ENCODE measurements around the gene TACC2.

TACC2 gene

GRCh38 chr10:122261584-122261983 lies 272.6 kb downstream of the TACC2 start:
- H3K36me3 ChIP-seq (ENCODE audit: control insufficient read depth in 1 of 2, insufficient read depth in 2 of 2, low read depth in 1 of 2, low read length in 2 of 2) = peaks cover 0 to 12% of the 10 kb centered on the region in 2 experiments
- no peak overlapping the region for H3K4me3 ChIP-seq (ENCODE audit: insufficient read depth in 1 of 2, low read depth in 1 of 2, low read length in 2 of 2)
- H2BK15ac ChIP-seq (ENCODE audit: low read depth, poor library complexity, severe bottlenecking) = no peak overlapping the region
- no peak overlapping the region for H3K18ac ChIP-seq (ENCODE audit: low read depth in 1 of 2, low read length in 2 of 2)
- H4K91ac ChIP-seq (ENCODE audit: low read length) = no peak overlapping the region
- H3K79me1 ChIP-seq (replicated peaks; ENCODE audit: low read length, poor library complexity, severe bottlenecking) = peaks cover 2% of the 10 kb centered on the region
- no peak overlapping the region for H3K4ac ChIP-seq (ENCODE audit: low read depth in 1 of 2, low read length in 2 of 2)
- no peak for DNase-seq
- H3K27ac ChIP-seq (ENCODE audit: low read length, poor library complexity, severe bottlenecking) = no peak overlapping the region
- H3K4me2 ChIP-seq (ENCODE audit: low read length, poor library complexity, severe bottlenecking) = no peak overlapping the region
- WGBS = no CpG with 5 or more reads among the region's 1 CpG
- no peak overlapping the region for H2AK5ac ChIP-seq (ENCODE audit: low read length, severe bottlenecking)
- no peak overlapping the region for H3K23ac ChIP-seq (ENCODE audit: low read length in 2 of 2)
- H2BK12ac ChIP-seq (ENCODE audit: low read length in 2 of 2) = no peak overlapping the region
- no peak overlapping the region for H4K8ac ChIP-seq (ENCODE audit: low read length)
- no peak overlapping the region for H3K9ac ChIP-seq (ENCODE audit: low read length)
- H3K4me1 ChIP-seq (ENCODE audit: control insufficient read depth, insufficient read depth, low read depth, low read length) = peaks cover 25% of the 10 kb centered on the region
- no peak overlapping the region for H2AFZ ChIP-seq (ENCODE audit: low read depth, low read length)
- no peak overlapping the region for H2BK120ac ChIP-seq (ENCODE audit: low read depth, low read length)
- H2BK5ac ChIP-seq (ENCODE audit: low read depth, low read length, poor library complexity, severe bottlenecking) = no peak overlapping the region
- H3K27me3 ChIP-seq (ENCODE audit: control insufficient read depth in 1 of 2, insufficient read depth in 1 of 2, low read length in 2 of 2) = no peaks in the 10 kb centered on the region
- H3K14ac ChIP-seq (ENCODE audit: low read length in 2 of 2) = no peak overlapping the region
- peaks cover 13% of the 10 kb centered on the region for H3K9me3 ChIP-seq (ENCODE audit: control insufficient read depth, low read length)

- peak; percentile 68 for DNase-seq
- Histone ChIP-seq H3K79me1 (replicated peaks; ENCODE audit: low read length, poor library complexity, severe bottlenecking) (peaks cover 7% of the 10 kb centered on the region), H2AFZ (ENCODE audit: low read depth, low read length) (no peak overlapping the region), H3K14ac (ENCODE audit: low read length in 2 of 2) (no peak overlapping the region), H3K4me2 (ENCODE audit: low read length, poor library complexity, severe bottlenecking) (peak overlapping the region; percentile 52), H3K4me1 (ENCODE audit: control insufficient read depth, insufficient read depth, low read depth, low read length) (peaks cover 19% of the 10 kb centered on the region), H3K27ac (ENCODE audit: low read length, poor library complexity, severe bottlenecking) (peak overlapping the region; percentile 95), H3K9ac (ENCODE audit: low read length) (no peak overlapping the region), H2BK12ac (ENCODE audit: low read length in 2 of 2) (no peak overlapping the region), H3K4ac (ENCODE audit: low read depth in 1 of 2, low read length in 2 of 2) (no peak overlapping the region), H3K27me3 (ENCODE audit: control insufficient read depth in 1 of 2, insufficient read depth in 1 of 2, low read length in 2 of 2) (no peaks in the 10 kb centered on the region), H4K8ac (ENCODE audit: low read length) (no peak overlapping the region), H3K36me3 (ENCODE audit: control insufficient read depth in 1 of 2, insufficient read depth in 2 of 2, low read depth in 1 of 2, low read length in 2 of 2) (peaks cover 0 to 3% of the 10 kb centered on the region in 2 experiments), H4K91ac (ENCODE audit: low read length) (no peak overlapping the region), H3K4me3 (ENCODE audit: insufficient read depth in 1 of 2, low read depth in 1 of 2, low read length in 2 of 2) (no peak overlapping the region), H2AK5ac (ENCODE audit: low read length, severe bottlenecking) (peak overlapping the region; percentile 73), H3K23ac (ENCODE audit: low read length in 2 of 2) (no peak overlapping the region), H2BK5ac (ENCODE audit: low read depth, low read length, poor library complexity, severe bottlenecking) (no peak overlapping the region), H3K9me3 (ENCODE audit: control insufficient read depth, low read length) (peaks cover 13% of the 10 kb centered on the region), H2BK15ac (ENCODE audit: low read depth, poor library complexity, severe bottlenecking) (no peak overlapping the region), H3K18ac (ENCODE audit: low read depth in 1 of 2, low read length in 2 of 2) (peak overlapping the region in 1 of 2 experiments; percentile 41), H2BK120ac (ENCODE audit: low read depth, low read length) (no peak overlapping the region)
- WGBS = 38% methylated on average over 1 of the region's 1 CpG
Observed at GRCh38 chr10:122263971-122264370, 275.0 kb downstream of the TACC2 start.

GRCh38 chr10:122264436-122264835 lies 275.5 kb downstream of the TACC2 start:
- Histone ChIP-seq H3K27ac (ENCODE audit: low read length, poor library complexity, severe bottlenecking) (peak overlapping the region; percentile 95), H3K9me3 (ENCODE audit: control insufficient read depth, low read length) (peaks cover 13% of the 10 kb centered on the region), H3K23ac (ENCODE audit: low read length in 2 of 2) (no peak overlapping the region), H3K27me3 (ENCODE audit: control insufficient read depth in 1 of 2, insufficient read depth in 1 of 2, low read length in 2 of 2) (no peaks in the 10 kb centered on the region), H4K91ac (ENCODE audit: low read length) (no peak overlapping the region), H2AFZ (ENCODE audit: low read depth, low read length) (no peak overlapping the region), H2BK12ac (ENCODE audit: low read length in 2 of 2) (peak overlapping the region in 1 of 2 experiments; percentile 68), H3K18ac (ENCODE audit: low read depth in 1 of 2, low read length in 2 of 2) (peak overlapping the region in 1 of 2 experiments; percentile 41), H3K4ac (ENCODE audit: low read depth in 1 of 2, low read length in 2 of 2) (peak overlapping the region in 1 of 2 experiments; percentile 47), H4K8ac (ENCODE audit: low read length) (no peak overlapping the region), H3K9ac (ENCODE audit: low read length) (no peak overlapping the region), H2AK5ac (ENCODE audit: low read length, severe bottlenecking) (peak overlapping the region; percentile 73), H3K4me1 (ENCODE audit: control insufficient read depth, insufficient read depth, low read depth, low read length) (peaks cover 16% of the 10 kb centered on the region), H2BK120ac (ENCODE audit: low read depth, low read length) (no peak overlapping the region), H2BK15ac (ENCODE audit: low read depth, poor library complexity, severe bottlenecking) (no peak overlapping the region), H3K79me1 (replicated peaks; ENCODE audit: low read length, poor library complexity, severe bottlenecking) (peaks cover 7% of the 10 kb centered on the region), H3K4me3 (ENCODE audit: insufficient read depth in 1 of 2, low read depth in 1 of 2, low read length in 2 of 2) (no peak overlapping the region), H3K4me2 (ENCODE audit: low read length, poor library complexity, severe bottlenecking) (peak overlapping the region; percentile 52), H3K36me3 (ENCODE audit: control insufficient read depth in 1 of 2, insufficient read depth in 2 of 2, low read depth in 1 of 2, low read length in 2 of 2) (peaks cover under 1 to 6% of the 10 kb centered on the region in 2 experiments), H3K14ac (ENCODE audit: low read length in 2 of 2) (no peak overlapping the region), H2BK5ac (ENCODE audit: low read depth, low read length, poor library complexity, severe bottlenecking) (no peak overlapping the region)
- WGBS = 100% methylated on average over 1 of the region's 1 CpG
- DNase-seq = no peak

- DNase-seq = no peak
- Histone ChIP-seq H3K4me1 (ENCODE audit: control insufficient read depth, insufficient read depth, low read depth, low read length) (peaks cover 15% of the 10 kb centered on the region), H4K91ac (ENCODE audit: low read length) (no peak overlapping the region), H3K27me3 (ENCODE audit: control insufficient read depth in 1 of 2, insufficient read depth in 1 of 2, low read length in 2 of 2) (no peaks in the 10 kb centered on the region), H3K79me1 (replicated peaks; ENCODE audit: low read length, poor library complexity, severe bottlenecking) (peaks cover 7% of the 10 kb centered on the region), H4K8ac (ENCODE audit: low read length) (no peak overlapping the region), H3K4ac (ENCODE audit: low read depth in 1 of 2, low read length in 2 of 2) (peak overlapping the region in 1 of 2 experiments; percentile 47), H3K9ac (ENCODE audit: low read length) (no peak overlapping the region), H3K4me3 (ENCODE audit: insufficient read depth in 1 of 2, low read depth in 1 of 2, low read length in 2 of 2) (no peak overlapping the region), H2BK12ac (ENCODE audit: low read length in 2 of 2) (peak overlapping the region in 1 of 2 experiments; percentile 68), H3K36me3 (ENCODE audit: control insufficient read depth in 1 of 2, insufficient read depth in 2 of 2, low read depth in 1 of 2, low read length in 2 of 2) (peaks cover 6 to 10% of the 10 kb centered on the region in 2 experiments), H3K27ac (ENCODE audit: low read length, poor library complexity, severe bottlenecking) (peak overlapping the region; percentile 95), H2BK15ac (ENCODE audit: low read depth, poor library complexity, severe bottlenecking) (no peak overlapping the region), H2BK5ac (ENCODE audit: low read depth, low read length, poor library complexity, severe bottlenecking) (no peak overlapping the region), H3K9me3 (ENCODE audit: control insufficient read depth, low read length) (peaks cover 13% of the 10 kb centered on the region), H2BK120ac (ENCODE audit: low read depth, low read length) (no peak overlapping the region), H3K18ac (ENCODE audit: low read depth in 1 of 2, low read length in 2 of 2) (no peak overlapping the region), H3K23ac (ENCODE audit: low read length in 2 of 2) (no peak overlapping the region), H3K14ac (ENCODE audit: low read length in 2 of 2) (no peak overlapping the region), H2AFZ (ENCODE audit: low read depth, low read length) (no peak overlapping the region), H2AK5ac (ENCODE audit: low read length, severe bottlenecking) (peak overlapping the region; percentile 65), H3K4me2 (ENCODE audit: low read length, poor library complexity, severe bottlenecking) (no peak overlapping the region)
- WGBS = 97% methylated on average over 3 of the region's 8 CpGs
Observed at GRCh38 chr10:122264931-122265330, 276.0 kb downstream of the TACC2 start.

Data from mesenchymal stem cell (in vitro differentiated cells and primary cell).